HG03378 (cell line): ENCODE results near the gene ASPHD2.
"Not testable (repeated sequence)": the region's sequence is repeated elsewhere in the genome, so short reads cannot be mapped to it uniquely, and the experiment has no call there.

ENCODE experiments used
- ATAC-seq: cut with Tn5 transposase; IDR thresholded peaks from one replicate; pipeline ENCODE4 v1.9.1; 2021; ENCODE audit warnings: mild to moderate bottlenecking, moderate library complexity; ENCODE audit not compliant: unreplicated experiment

Gene ASPHD2

DNA sequence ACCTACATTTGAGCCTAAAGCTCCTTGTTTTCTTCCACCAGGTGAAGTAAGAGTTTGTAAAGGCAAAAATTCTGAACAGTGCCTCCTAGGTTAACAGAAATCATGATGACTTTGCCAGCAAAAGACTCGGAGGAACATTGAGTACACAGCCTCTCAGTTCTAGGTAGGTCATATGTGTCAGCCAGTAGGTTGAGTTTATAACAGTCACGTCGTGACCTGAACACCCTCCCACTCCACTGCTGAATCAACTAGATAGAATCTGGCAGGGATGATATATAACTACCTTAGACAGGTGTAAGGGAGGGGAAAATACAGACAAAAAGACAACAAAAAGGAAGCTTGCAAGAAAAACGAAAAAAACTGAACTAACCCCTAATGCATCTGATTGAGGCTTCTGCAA is 12.8 kb upstream of the ASPHD2 start:
- ATAC-seq = no peak

- ATAC-seq = no peak
Measured at GRCh38 chr22:26416670-26417276, 12.3 kb upstream of the ASPHD2 start.

- ATAC-seq = no peak
Measured at GRCh38 chr22:26417406-26417805, 11.7 kb upstream of the ASPHD2 start.

- ATAC-seq = no peak
Measured at GRCh38 chr22:26418620-26419019, 10.4 kb upstream of the ASPHD2 start.

GRCh38 chr22:26426924-26427323 is 2.1 kb upstream of the ASPHD2 start:
- no peak for ATAC-seq

- no peak for ATAC-seq
Measured at GRCh38 chr22:26429458-26430286, 612 bp downstream of the ASPHD2 start.

DNA sequence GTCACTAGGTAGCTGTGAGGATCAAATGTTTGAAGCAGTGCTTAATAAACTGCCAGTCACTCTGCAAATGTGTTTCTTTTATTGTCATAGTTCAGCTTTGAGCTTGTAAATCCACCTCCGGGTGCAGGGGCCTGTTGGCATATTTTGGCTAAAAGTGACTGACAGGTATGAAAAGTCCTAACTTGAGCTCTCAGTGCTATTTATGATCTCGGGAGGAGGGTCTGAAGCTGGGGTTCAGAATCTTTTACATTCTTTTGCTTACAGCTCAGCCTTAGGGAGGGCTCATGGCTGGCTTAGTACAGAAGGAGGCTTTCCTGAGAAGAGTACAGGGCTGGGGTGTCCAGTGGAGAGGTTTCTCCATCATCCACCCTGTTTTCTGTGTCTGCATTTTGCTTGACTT is 1.5 kb downstream of the ASPHD2 start:
- no peak for ATAC-seq

GRCh38 chr22:26431261-26431995 is 2.4 kb downstream of the ASPHD2 start:
- ATAC-seq = no peak

GRCh38 chr22:26432619-26433311 is 3.7 kb downstream of the ASPHD2 start:
- ATAC-seq = peak; percentile 31

DNA sequence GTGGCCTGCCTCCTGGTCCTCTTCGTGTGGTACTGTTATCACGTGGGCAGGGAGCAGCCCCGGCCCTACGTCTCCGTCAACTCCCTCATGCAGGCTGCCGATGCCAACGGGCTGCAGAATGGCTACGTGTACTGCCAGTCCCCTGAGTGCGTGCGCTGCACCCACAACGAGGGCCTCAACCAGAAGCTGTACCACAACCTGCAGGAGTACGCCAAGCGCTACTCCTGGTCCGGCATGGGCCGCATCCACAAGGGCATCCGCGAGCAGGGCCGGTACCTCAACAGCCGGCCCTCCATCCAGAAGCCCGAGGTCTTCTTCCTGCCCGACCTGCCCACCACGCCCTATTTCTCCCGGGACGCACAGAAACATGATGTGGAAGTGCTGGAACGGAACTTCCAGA is 4.7 kb downstream of the ASPHD2 start:
- no peak for ATAC-seq

DNA sequence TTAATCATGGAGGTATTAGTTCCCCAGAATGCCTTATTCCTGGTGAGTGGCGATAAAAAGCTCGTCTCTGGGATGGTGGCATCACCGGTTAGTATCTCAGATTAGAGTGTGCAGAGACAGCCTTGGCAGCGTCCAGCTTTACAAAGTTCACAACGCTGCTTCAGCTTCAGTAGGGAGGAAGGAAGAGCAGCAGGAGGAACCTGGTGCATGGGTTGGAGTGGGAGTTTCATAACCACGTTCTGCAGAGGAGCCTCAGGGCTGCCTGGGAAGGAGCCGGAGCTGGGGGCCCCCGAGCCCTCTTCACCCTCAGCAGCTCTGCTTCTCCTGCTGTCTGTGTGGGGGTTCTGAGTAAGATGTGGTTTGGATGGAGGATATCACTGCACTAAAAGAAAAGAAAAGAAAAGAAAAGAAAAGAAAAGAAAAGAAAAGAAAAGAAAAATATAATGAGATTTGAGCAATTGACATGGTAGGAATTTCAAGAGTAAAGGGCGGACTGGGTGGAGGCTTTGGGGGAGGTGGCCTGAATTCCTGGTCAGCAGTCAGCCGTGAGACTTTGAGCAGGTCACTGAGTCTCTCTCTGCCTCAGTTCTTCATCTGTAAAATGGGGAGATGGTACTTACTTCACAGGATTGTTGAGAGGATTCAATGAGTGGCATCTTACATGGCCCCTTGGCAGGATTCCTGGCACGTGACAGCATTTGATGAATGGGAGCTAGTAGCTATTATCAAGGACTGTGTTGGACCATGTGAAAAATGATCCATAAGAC is 6.5 kb downstream of the ASPHD2 start:
- ATAC-seq = no peak

DNA sequence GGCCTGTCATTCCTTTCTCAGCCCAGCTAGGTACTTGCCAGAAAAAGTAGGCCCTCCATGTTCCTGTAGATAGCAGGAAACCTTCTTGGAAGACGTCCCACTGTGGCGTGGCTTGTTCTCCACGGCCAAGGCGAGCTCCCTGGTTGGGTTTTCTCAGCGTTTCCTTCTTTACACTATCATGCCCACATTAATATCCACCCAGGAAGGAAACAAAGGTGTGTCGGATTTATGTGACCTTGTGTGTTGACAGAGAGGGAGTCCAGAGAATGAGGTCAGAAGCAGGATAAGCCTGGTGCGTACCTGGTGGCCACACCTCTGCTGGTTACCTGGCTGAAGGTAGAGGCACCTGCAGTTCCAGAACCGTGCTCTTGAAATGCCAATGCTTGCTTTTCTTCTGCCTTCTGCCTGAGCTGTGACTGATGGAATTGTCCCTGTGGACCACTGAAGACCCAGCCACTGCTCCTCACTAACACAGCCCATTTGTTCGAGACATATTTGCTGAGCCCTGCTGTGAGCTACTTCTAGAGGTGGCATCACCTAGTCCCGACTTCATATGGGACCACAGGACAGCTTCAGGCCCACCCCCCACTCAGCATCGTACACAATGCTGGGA is 7.9 kb downstream of the ASPHD2 start:
- no peak for ATAC-seq

DNA sequence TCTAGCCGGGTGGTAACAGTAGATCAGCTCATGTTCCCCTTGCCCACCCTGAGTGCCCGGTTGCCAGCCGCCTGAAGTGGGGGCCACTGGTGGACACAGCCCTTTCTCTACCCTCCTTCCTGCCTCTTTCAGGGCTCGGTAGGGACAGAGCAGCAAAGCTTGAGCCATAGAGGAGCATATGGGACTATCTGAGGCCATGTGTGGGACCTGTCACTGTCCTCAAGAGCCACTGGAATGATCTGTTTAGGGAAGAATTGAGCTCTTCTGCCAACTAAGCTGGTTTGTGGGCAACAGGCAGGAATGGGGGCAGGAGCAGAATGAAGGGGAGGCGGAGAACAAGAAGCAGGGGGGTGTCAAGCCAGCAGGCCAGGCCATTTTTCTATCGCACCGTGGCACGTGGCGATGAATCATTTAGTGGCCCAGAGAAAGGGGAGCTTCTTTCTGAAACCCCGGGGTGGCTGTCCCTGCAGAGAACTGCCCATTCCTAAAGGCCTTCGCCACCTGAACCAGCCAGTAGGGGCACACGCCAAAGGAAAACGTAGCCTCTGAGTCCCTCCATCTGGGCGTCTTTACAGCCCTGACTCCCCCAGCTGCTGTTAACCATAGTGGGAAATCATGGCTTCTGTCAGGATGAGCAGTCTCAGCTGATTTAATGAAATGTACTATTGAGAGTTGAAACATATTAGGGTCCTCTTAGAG is 8.8 kb downstream of the ASPHD2 start:
- ATAC-seq = no peak

DNA sequence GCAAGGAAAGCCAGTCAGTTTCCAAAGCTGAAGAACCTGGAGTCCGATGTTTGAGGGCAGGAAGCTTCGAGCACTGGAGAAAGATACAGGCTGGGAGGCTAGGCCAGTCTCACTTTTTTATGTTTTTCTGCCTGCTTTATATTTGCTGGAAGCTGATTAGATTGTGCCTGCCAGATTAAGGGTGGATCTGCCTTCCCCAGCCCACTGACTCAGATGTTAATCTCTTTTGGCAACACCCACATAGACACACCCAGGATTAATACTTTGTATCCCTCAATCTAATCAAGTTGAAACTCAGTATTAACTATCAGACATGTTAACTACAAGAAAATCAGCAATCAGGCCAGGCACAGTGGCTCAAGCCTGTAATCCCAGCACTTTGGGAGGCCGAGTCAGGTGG is 9.7 kb downstream of the ASPHD2 start:
- ATAC-seq = not testable (repeated sequence)

- ATAC-seq = no peak
Measured at GRCh38 chr22:26439559-26439958, 10.5 kb downstream of the ASPHD2 start.

DNA sequence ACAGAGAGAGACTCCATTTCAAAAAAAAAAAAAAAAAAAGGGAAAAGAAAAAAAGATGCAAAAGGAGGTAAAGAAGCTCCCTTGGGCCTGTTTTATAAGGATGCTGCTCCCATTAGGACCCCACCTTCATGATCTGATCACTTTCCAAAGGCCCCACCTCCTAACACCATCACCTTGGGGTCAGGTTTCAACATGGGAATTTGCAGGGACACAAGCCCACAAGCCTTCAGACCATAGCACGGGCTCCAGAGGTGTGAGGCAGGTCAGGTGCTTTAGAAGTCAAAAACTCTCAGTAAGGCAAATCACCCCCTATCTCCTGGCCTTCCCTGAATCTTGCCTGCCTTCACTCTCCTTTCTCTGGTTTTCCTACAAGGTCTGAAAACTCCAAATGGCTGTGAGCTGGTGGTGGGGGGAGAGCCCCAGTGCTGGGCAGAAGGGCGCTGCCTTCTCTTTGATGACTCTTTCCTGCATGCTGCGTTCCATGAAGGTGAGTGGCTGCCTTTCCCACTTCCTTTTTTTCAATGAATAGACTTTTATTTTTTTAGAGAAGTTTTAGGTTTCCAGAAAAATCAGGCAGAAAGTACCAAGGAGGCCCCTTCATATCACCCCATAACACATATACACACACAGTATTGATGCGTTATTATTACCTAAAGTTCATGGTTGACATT is 13.2 kb downstream of the ASPHD2 start:
- ATAC-seq = no peak

DNA sequence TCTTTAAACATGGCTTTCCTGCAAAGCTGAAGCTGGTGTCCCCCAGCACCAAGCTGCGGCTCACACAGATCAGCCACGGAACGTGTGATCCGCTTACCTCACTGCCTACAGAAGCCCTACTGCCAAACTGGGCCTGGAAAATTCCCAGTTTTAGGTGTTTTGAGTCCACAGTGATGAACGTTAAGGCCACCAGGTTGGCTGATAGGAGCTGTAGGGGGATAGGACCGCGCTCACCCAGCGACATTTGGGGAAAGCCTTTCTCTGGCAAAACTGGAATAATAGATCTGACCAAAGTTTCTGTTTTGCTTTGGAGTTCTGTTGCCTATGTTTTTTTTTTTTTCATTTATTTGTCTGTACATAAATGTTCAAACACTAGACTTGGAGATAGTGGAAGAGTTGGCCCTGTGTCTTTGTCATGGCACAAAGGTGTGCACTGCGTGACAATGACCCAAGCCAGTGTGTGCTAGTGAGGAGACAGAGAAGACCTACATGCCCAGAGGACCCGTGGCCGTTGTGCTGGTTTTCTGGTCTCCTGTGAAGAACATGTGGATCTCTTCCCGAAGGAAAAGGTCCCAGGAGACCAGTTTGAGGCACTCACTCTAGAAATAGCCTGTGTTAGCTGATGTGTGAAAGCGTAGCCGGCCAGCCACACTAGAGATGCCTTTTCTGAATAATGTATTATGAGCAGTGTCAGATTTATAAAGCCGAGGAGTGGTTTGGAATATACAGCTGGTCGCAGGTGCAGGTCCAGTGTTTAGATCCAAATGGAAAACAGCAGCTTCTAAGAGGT is 15.0 kb downstream of the ASPHD2 start:
- no peak for ATAC-seq

GRCh38 chr22:26444777-26445176 is 15.7 kb downstream of the ASPHD2 start:
- no peak for ATAC-seq
